ENCODE data around the gene CSF1R.

DNA sequence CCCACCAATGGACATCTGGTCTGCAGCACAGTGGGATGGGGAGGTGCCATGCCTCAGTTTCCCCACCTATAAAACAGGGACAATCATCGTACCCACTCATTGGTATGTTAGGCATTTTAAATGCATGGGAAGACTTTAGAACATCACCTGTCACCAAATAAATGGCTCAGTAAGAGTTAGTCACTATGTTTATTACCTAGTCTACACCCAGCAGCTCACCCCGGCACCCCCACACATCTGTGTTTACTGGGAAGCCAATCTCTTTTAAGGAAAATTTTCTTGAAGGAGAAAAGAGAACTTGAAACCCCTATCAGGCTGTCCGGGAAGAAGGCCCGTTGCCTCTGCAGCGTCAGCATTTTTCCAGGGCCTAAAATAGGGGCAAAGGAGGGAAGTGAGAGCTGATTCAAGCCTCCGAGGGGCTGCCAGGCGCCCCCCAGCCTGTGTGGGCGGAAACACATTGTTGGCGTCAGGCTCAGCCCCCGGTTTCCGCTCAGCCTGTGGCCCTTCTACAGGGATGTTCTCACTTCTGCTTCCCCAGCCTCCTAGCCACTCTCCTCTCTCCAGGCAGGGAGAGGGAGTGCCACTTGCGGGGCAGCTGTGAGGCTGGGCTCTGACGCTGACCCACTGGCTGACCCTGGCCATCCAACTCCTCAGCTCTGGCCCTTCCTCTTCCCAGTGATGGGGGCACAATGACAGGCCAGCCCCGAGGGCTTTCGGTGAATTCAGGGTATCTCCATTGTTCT is 4.6 kb downstream of the CSF1R start:
- TF ChIP-seq, protein P1, sequence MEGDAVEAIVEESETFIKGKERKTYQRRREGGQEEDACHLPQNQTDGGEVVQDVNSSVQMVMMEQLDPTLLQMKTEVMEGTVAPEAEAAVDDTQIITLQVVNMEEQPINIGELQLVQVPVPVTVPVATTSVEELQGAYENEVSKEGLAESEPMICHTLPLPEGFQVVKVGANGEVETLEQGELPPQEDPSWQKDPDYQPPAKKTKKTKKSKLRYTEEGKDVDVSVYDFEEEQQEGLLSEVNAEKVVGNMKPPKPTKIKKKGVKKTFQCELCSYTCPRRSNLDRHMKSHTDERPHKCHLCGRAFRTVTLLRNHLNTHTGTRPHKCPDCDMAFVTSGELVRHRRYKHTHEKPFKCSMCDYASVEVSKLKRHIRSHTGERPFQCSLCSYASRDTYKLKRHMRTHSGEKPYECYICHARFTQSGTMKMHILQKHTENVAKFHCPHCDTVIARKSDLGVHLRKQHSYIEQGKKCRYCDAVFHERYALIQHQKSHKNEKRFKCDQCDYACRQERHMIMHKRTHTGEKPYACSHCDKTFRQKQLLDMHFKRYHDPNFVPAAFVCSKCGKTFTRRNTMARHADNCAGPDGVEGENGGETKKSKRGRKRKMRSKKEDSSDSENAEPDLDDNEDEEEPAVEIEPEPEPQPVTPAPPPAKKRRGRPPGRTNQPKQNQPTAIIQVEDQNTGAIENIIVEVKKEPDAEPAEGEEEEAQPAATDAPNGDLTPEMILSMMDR (IDR thresholded peaks at IDR 0.05 in 4 of 5, conservative IDR thresholded peaks at IDR 0.05 in 1 of 5), result no peak
- TF ChIP-seq POLR2A (IDR thresholded peaks at IDR 0.05), result no peak
